ENCODE data around the gene TPCN1. TPM values are rescaled to one million over a fixed set of nuclear protein-coding genes. Genes with fewer than 3 reads are reported as not detected.

The TPCN1 gene
- total RNA-seq: 10 to 100 TPM; 21.3 to 24.1 TPM
- polyA plus RNA-seq: 10.1 TPM

GRCh38 chr12:113221181-113221996 is at the start of gene TPCN1:
Gene TPCN1 (plus strand): TSS chr12:113221464. CDS start chr12:113226853, 5,389 bp downstream.
- Mint-ChIP-seq H3K27ac (peak within 1 kb of the TSS; percentile 78 to 94 (median 91)), H3K4me1 (peaks cover 26 to 39% (median 34%) of the 10 kb centered on the region in 3 donors), H3K9me3 (no peaks in the 10 kb centered on the region), H3K27me3 (no peaks in the 10 kb centered on the region), H3K4me3 (peak within 1 kb of the TSS; percentile 84 to 93 (median 87)), H3K36me3 (peaks cover 0 to 7% (median 0%) of the 10 kb centered on the region in 3 donors)
- Histone ChIP-seq H3K36me3 (ENCODE audit: insufficient read depth, low read length) (no peaks in the 10 kb centered on the region), H3K4me3 (ENCODE audit: low read length) (peak within 1 kb of the TSS; percentile 81), H3K9me3 (ENCODE audit: low read length) (no peaks in the 10 kb centered on the region), H3K27me3 (ENCODE audit: insufficient read depth, low read length, poor library complexity, severe bottlenecking) (no peaks in the 10 kb centered on the region), H3K27ac (ENCODE audit: low read depth, low read length) (peak within 1 kb of the TSS; percentile 79), H3K4me1 (ENCODE audit: insufficient read depth, low read length) (peaks cover 38% of the 10 kb centered on the region)
- DNase-seq: peak; percentile 98 to 99 (median 98)
- CTCF ChIA-PET: interaction anchor here (1.0 to 4.3 kb wide), 4 partner anchors 12 to 47 kb away, joined by 3 to 22 read pairs (median 3); no protein-coding TSS in a partner anchor
- POLR2A ChIA-PET: interaction anchor here (0.9 to 2.3 kb wide), 4 partner anchors 10 to 36 kb away, joined by 3 to 11 read pairs (median 8); partner anchors contain the start of genes DDX54 and RITA1

- DNase-seq: no peak
- Mint-ChIP-seq H3K27me3 (no peaks in the 10 kb centered on the region), H3K27ac (no peak overlapping the region), H3K4me1 (peaks cover 3 to 6% (median 4%) of the 10 kb centered on the region in 3 donors), H3K4me3 (no peak overlapping the region), H3K36me3 (peaks cover 22 to 87% (median 25%) of the 10 kb centered on the region in 3 donors), H3K9me3 (no peaks in the 10 kb centered on the region)
- H3K4me3 ChIP-seq (ENCODE audit: low read length): no peak overlapping the region
- H3K27me3 ChIP-seq (ENCODE audit: insufficient read depth, low read length, poor library complexity, severe bottlenecking): no peaks in the 10 kb centered on the region
- ChIA-PET POLR2A (interaction anchor here (0.7 kb wide), 1 partner anchor 99 kb away, joined by 7 read pairs; no protein-coding TSS in a partner anchor), CTCF (interaction anchor here (0.9 to 4.1 kb wide), 5 partner anchors 18 to 271 kb away, joined by 3 to 26 read pairs (median 7); no protein-coding TSS in a partner anchor)
- no peaks in the 10 kb centered on the region for H3K4me1 ChIP-seq (ENCODE audit: insufficient read depth, low read length)
- H3K27ac ChIP-seq (ENCODE audit: low read depth, low read length): no peak overlapping the region
- no peaks in the 10 kb centered on the region for H3K9me3 ChIP-seq (ENCODE audit: low read length)
- H3K36me3 ChIP-seq (ENCODE audit: insufficient read depth, low read length): peaks cover 54% of the 10 kb centered on the region
Measured at GRCh38 chr12:113171543-113171942, 49.7 kb upstream of the TPCN1 start.

GRCh38 chr12:113172185-113172584 is 49.1 kb upstream of the TPCN1 start:
- H3K4me3 ChIP-seq (ENCODE audit: low read length): no peak overlapping the region
- no peak for DNase-seq
- no peaks in the 10 kb centered on the region for H3K27me3 Mint-ChIP-seq
- H3K27me3 ChIP-seq (ENCODE audit: insufficient read depth, low read length, poor library complexity, severe bottlenecking): no peaks in the 10 kb centered on the region
- H3K4me1 Mint-ChIP-seq: peaks cover 3 to 6% (median 4%) of the 10 kb centered on the region in 3 donors
- ChIA-PET POLR2A (interaction anchor here (0.7 kb wide), 1 partner anchor 98 kb away, joined by 7 read pairs; no protein-coding TSS in a partner anchor), CTCF (interaction anchor here (0.9 to 4.1 kb wide), 6 partner anchors 13 to 272 kb away, joined by 3 to 27 read pairs (median 16); partner anchors contain the start of genes DDX54 and RITA1)
- H3K4me3 Mint-ChIP-seq: no peak overlapping the region
- H3K9me3 ChIP-seq (ENCODE audit: low read length): no peaks in the 10 kb centered on the region
- H3K4me1 ChIP-seq (ENCODE audit: insufficient read depth, low read length): no peaks in the 10 kb centered on the region
- H3K36me3 Mint-ChIP-seq: peaks cover 28 to 87% (median 29%) of the 10 kb centered on the region in 3 donors
- no peak overlapping the region for H3K27ac ChIP-seq (ENCODE audit: low read depth, low read length)
- peaks cover 60% of the 10 kb centered on the region for H3K36me3 ChIP-seq (ENCODE audit: insufficient read depth, low read length)
- H3K27ac Mint-ChIP-seq: peak overlapping the region in 1 of 8 donors; percentile 61
- no peaks in the 10 kb centered on the region for H3K9me3 Mint-ChIP-seq

- ChIA-PET CTCF (interaction anchor here (1.3 to 4.1 kb wide), 10 partner anchors 8 to 180 kb away, joined by 3 to 27 read pairs (median 13); partner anchors contain the start of genes DDX54 and RITA1), POLR2A (no interaction called here)
- H3K27ac Mint-ChIP-seq: peak overlapping the region in 1 of 8 donors; percentile 32
- H3K36me3 Mint-ChIP-seq: peaks cover 32 to 88% (median 36%) of the 10 kb centered on the region in 3 donors
- no peaks in the 10 kb centered on the region for H3K27me3 ChIP-seq (ENCODE audit: insufficient read depth, low read length, poor library complexity, severe bottlenecking)
- peaks cover 70% of the 10 kb centered on the region for H3K36me3 ChIP-seq (ENCODE audit: insufficient read depth, low read length)
- no peak for DNase-seq
- H3K27ac ChIP-seq (ENCODE audit: low read depth, low read length): no peak overlapping the region
- peaks cover 4 to 6% (median 5%) of the 10 kb centered on the region in 3 donors for H3K4me1 Mint-ChIP-seq
- H3K4me3 Mint-ChIP-seq: no peak overlapping the region
- H3K27me3 Mint-ChIP-seq: no peaks in the 10 kb centered on the region
- H3K9me3 ChIP-seq (ENCODE audit: low read length): no peaks in the 10 kb centered on the region
- H3K4me3 ChIP-seq (ENCODE audit: low read length): no peak overlapping the region
- no peaks in the 10 kb centered on the region for H3K4me1 ChIP-seq (ENCODE audit: insufficient read depth, low read length)
- H3K9me3 Mint-ChIP-seq: no peaks in the 10 kb centered on the region
Measured at GRCh38 chr12:113173081-113173698, 48.1 kb upstream of the TPCN1 start.

GRCh38 chr12:113174461-113175384 is 46.5 kb upstream of the TPCN1 start:
- CTCF ChIA-PET: interaction anchor here (0.7 to 4.1 kb wide), 21 partner anchors 9 to 274 kb away, joined by 3 to 27 read pairs (median 5); partner anchors contain the start of genes CFAP73, DDX54, OAS2 and RITA1
- H3K27ac Mint-ChIP-seq: peak overlapping the region in 4 of 8 donors; percentile 6 to 84 (median 66)

GRCh38 chr12:113179023-113179422 is 42.2 kb upstream of the TPCN1 start:
- Mint-ChIP-seq H3K36me3 (peaks cover 16 to 76% (median 21%) of the 10 kb centered on the region in 3 donors), H3K4me3 (no peak overlapping the region), H3K9me3 (no peaks in the 10 kb centered on the region), H3K27me3 (no peaks in the 10 kb centered on the region), H3K4me1 (peaks cover 14 to 28% (median 22%) of the 10 kb centered on the region in 3 donors), H3K27ac (peak overlapping the region in 1 of 8 donors; percentile 86)
- Histone ChIP-seq H3K4me1 (ENCODE audit: insufficient read depth, low read length) (peaks cover 11% of the 10 kb centered on the region), H3K27me3 (ENCODE audit: insufficient read depth, low read length, poor library complexity, severe bottlenecking) (no peaks in the 10 kb centered on the region), H3K36me3 (ENCODE audit: insufficient read depth, low read length) (peaks cover 52% of the 10 kb centered on the region), H3K4me3 (ENCODE audit: low read length) (no peak overlapping the region), H3K9me3 (ENCODE audit: low read length) (no peaks in the 10 kb centered on the region), H3K27ac (ENCODE audit: low read depth, low read length) (no peak overlapping the region)
- DNase-seq: no peak
- CTCF ChIA-PET: interaction anchor here (0.6 to 1.3 kb wide), 4 partner anchors 25 to 156 kb away, joined by 3 to 6 read pairs (median 4); partner anchors contain the start of genes SLC8B1 and TPCN1
- POLR2A ChIA-PET: no interaction called here

More at GRCh38 chr12:113174461-113175384, 46.5 kb upstream of the TPCN1 start:
- Histone ChIP-seq H3K9me3 (ENCODE audit: low read length) (no peaks in the 10 kb centered on the region), H3K27me3 (ENCODE audit: insufficient read depth, low read length, poor library complexity, severe bottlenecking) (no peaks in the 10 kb centered on the region), H3K4me3 (ENCODE audit: low read length) (no peak overlapping the region), H3K4me1 (ENCODE audit: insufficient read depth, low read length) (no peaks in the 10 kb centered on the region), H3K36me3 (ENCODE audit: insufficient read depth, low read length) (peaks cover 78% of the 10 kb centered on the region), H3K27ac (ENCODE audit: low read depth, low read length) (no peak overlapping the region)
- Mint-ChIP-seq H3K4me1 (peaks cover 4 to 6% (median 5%) of the 10 kb centered on the region in 3 donors), H3K27me3 (no peaks in the 10 kb centered on the region), H3K36me3 (peaks cover 31 to 88% (median 36%) of the 10 kb centered on the region in 3 donors), H3K4me3 (no peak overlapping the region), H3K9me3 (no peaks in the 10 kb centered on the region)
- POLR2A ChIA-PET: no interaction called here
- DNase-seq: peak; percentile 56 to 81 (median 68)

- ChIA-PET CTCF (interaction anchor here (2.0 kb wide), 1 partner anchor 131 kb away, joined by 6 read pairs; no protein-coding TSS in a partner anchor), POLR2A (no interaction called here)
- H3K9me3 ChIP-seq (ENCODE audit: low read length): no peaks in the 10 kb centered on the region
- H3K27me3 ChIP-seq (ENCODE audit: insufficient read depth, low read length, poor library complexity, severe bottlenecking): no peaks in the 10 kb centered on the region
- no peak overlapping the region for H3K27ac ChIP-seq (ENCODE audit: low read depth, low read length)
- H3K9me3 Mint-ChIP-seq: no peaks in the 10 kb centered on the region
- H3K4me1 Mint-ChIP-seq: peaks cover 16 to 31% (median 27%) of the 10 kb centered on the region in 3 donors
- no peak for DNase-seq
- peak overlapping the region in 1 of 8 donors; percentile 95 for H3K27ac Mint-ChIP-seq
- H3K36me3 Mint-ChIP-seq: peaks cover 12 to 71% (median 15%) of the 10 kb centered on the region in 3 donors
- H3K4me1 ChIP-seq (ENCODE audit: insufficient read depth, low read length): peaks cover 16% of the 10 kb centered on the region
- H3K36me3 ChIP-seq (ENCODE audit: insufficient read depth, low read length): peaks cover 45% of the 10 kb centered on the region
- H3K4me3 ChIP-seq (ENCODE audit: low read length): no peak overlapping the region
- no peaks in the 10 kb centered on the region for H3K27me3 Mint-ChIP-seq
- peak overlapping the region in 1 of 7 donors; percentile 56 for H3K4me3 Mint-ChIP-seq
Measured at GRCh38 chr12:113180333-113180732, 40.9 kb upstream of the TPCN1 start.

Data from CD8-positive, alpha-beta memory T cell (primary cell).